Common myeloid progenitor, CD34-positive (primary cell): Measurements from ENCODE around the gene CCNK.

Experiments used
- CTCF ChIA-PET: fragments of 350-600 bp; sonication (Branson Sonifier 250); formaldehyde crosslinking; loops from one replicate; lab custom pipeline; 2021; ENCODE audit warnings: antibody characterized with exemption; lab: Charles Lee
- POLR2A ChIA-PET: fragments of 350-600 bp; sonication (Branson Sonifier 250); formaldehyde crosslinking; loops from one replicate; lab custom pipeline; 2021; ENCODE audit warnings: antibody characterized with exemption; lab: Charles Lee
- DNase-seq, 3 donors: peaks; one replicate each; pipeline versions ENCODE4 v3.0.0 to v3.0.0-alpha.2; 2013
- H3K27ac ChIP-seq, 2 experiments: 1 replicate in 1 of 2; 2 replicates in 1 of 2; pipeline ENCODE4 v1.7.0; 2013; ENCODE audit warnings: inconsistent platforms in 2 of 2, low read length in 2 of 2, mild to moderate bottlenecking in 2 of 2, low read depth in 1 of 2, moderate library complexity in 1 of 2; ENCODE audit not compliant: severe bottlenecking in 2 of 2, insufficient read depth in 1 of 2, poor library complexity in 1 of 2
- H3K27me3 ChIP-seq, 5 experiments: replicated peaks in 2 of 5; 1 replicate in 3 of 5; 2 replicates in 2 of 5; pipeline versions ENCODE4 v1.6.1 to v1.7.0; 2013; ENCODE audit warnings: low read length in 4 of 5, mild to moderate bottlenecking in 2 of 5, moderate library complexity in 2 of 5, inconsistent platforms in 1 of 5; ENCODE audit not compliant: insufficient read depth in 5 of 5, control insufficient read depth in 4 of 5
- H3K36me3 ChIP-seq, 4 experiments: 1 replicate in 2 of 4; 2 replicates in 2 of 4; pipeline versions ENCODE4 v1.6.1 to v1.7.0; 2013; ENCODE audit warnings: low read length in 3 of 4, control low read depth in 1 of 4, mild to moderate bottlenecking in 1 of 4; ENCODE audit not compliant: control insufficient read depth in 4 of 4, insufficient read depth in 4 of 4
- H3K4me1 ChIP-seq, 4 experiments: 1 replicate in 3 of 4; 2 replicates in 1 of 4; pipeline versions ENCODE4 v1.6.1 to v1.7.1; 2013; ENCODE audit warnings: low read length in 3 of 4, mild to moderate bottlenecking in 3 of 4, control low read depth in 1 of 4, inconsistent platforms in 1 of 4, moderate library complexity in 1 of 4; ENCODE audit not compliant: control insufficient read depth in 4 of 4, insufficient read depth in 4 of 4; ENCODE audit errors: control extremely low read depth in 1 of 4
- H3K4me3 ChIP-seq, 7 experiments: 1 replicate in 4 of 7; 2 replicates in 3 of 7; pipeline versions ENCODE4 v1.5.1 to v1.7.0; 2013; ENCODE audit warnings: mild to moderate bottlenecking in 7 of 7, low read length in 6 of 7, moderate library complexity in 6 of 7, inconsistent platforms in 2 of 7, low read depth in 2 of 7, control low read depth in 1 of 7; ENCODE audit not compliant: insufficient read depth in 4 of 7, control insufficient read depth in 1 of 7; ENCODE audit errors: extremely low read depth in 1 of 7
- H3K9me3 ChIP-seq, 5 experiments: 1 replicate in 4 of 5; 2 replicates in 1 of 5; pipeline versions ENCODE4 v1.6.1 to v1.7.1; 2013; ENCODE audit warnings: low read length in 4 of 5, mild to moderate bottlenecking in 2 of 5, inconsistent platforms in 1 of 5, low read depth in 1 of 5, moderate library complexity in 1 of 5; ENCODE audit not compliant: control insufficient read depth in 4 of 5, insufficient read depth in 2 of 5; ENCODE audit errors: control extremely low read depth in 1 of 5
- WGBS: methylation state at CpG from one replicate; pipeline ENCODE4 v1.1.5; 2013; ENCODE audit not compliant: insufficient coverage; 5-methylcytosine and 5-hydroxymethylcytosine counted together

CCNK gene

DNA sequence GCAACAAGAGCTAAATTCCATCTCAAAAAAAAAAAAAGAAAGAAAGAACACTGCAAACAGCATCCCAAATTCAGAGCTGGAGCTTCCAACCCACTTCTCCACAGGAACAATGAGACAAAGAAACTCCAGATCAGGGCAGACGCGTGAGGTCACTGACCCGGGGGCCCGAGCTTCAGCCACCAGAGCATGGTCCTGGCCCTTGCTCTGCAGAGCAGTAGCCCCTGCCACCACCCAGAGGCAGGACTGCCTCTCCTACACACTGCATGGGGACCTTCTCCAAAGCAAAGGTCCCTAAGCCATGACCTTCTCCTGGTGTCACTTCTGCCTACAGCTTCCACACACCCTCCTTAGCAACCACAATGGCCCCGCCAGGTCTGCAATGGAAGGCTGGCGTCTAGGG is 53.1 kb downstream of the CCNK start:
- no peak for DNase-seq
- H3K9me3 ChIP-seq: no peaks in the 10 kb centered on the region
- no peak overlapping the region for H3K27ac ChIP-seq
- CTCF ChIA-PET: interaction anchor here (1.1 kb wide), 1 partner anchor 10 kb away, joined by 5 read pairs; no protein-coding TSS in a partner anchor
- WGBS: 100% methylated on average over 2 of the region's 6 CpGs
- POLR2A ChIA-PET: interaction anchor here (0.7 kb wide), 1 partner anchor 9 kb away, joined by 7 read pairs; no protein-coding TSS in a partner anchor
- peaks cover 0 to 7% (median 0%) of the 10 kb centered on the region in 5 experiments for H3K27me3 ChIP-seq
- H3K4me3 ChIP-seq: no peak overlapping the region
- H3K36me3 ChIP-seq: no peaks in the 10 kb centered on the region
- H3K4me1 ChIP-seq: no peaks in the 10 kb centered on the region

- CTCF ChIA-PET: interaction anchor here (1.4 kb wide), 1 partner anchor 153 kb away, joined by 3 read pairs; no protein-coding TSS in a partner anchor
- Histone ChIP-seq H3K27ac (no peak overlapping the region), H3K4me3 (no peak overlapping the region)
Observed at GRCh38 chr14:99534863-99535262, 53.7 kb downstream of the CCNK start.

GRCh38 chr14:99535448-99535847 is 54.2 kb downstream of the CCNK start:
- POLR2A ChIA-PET: no interaction called here
- H3K27me3 ChIP-seq: peaks cover 0 to 8% (median under 1%) of the 10 kb centered on the region in 5 experiments
- H3K36me3 ChIP-seq: no peaks in the 10 kb centered on the region
- 97% methylated on average over 5 of the region's 8 CpGs for WGBS
- DNase-seq: no peak
- no peaks in the 10 kb centered on the region for H3K9me3 ChIP-seq
- CTCF ChIA-PET: interaction anchor here (1.4 kb wide), 1 partner anchor 152 kb away, joined by 3 read pairs; no protein-coding TSS in a partner anchor
- H3K4me1 ChIP-seq: peaks cover 0 to 2% (median 0%) of the 10 kb centered on the region in 4 experiments
- H3K4me3 ChIP-seq: no peak overlapping the region
- no peak overlapping the region for H3K27ac ChIP-seq

More at GRCh38 chr14:99534863-99535262, 53.7 kb downstream of the CCNK start:
- DNase-seq: no peak
- POLR2A ChIA-PET: no interaction called here
- no peaks in the 10 kb centered on the region for H3K36me3 ChIP-seq
- WGBS: 98% methylated on average over 6 of the region's 13 CpGs
- peaks cover 0 to 2% (median 0%) of the 10 kb centered on the region in 4 experiments for H3K4me1 ChIP-seq
- H3K9me3 ChIP-seq: no peaks in the 10 kb centered on the region
- H3K27me3 ChIP-seq: peaks cover 0 to 7% (median 0%) of the 10 kb centered on the region in 5 experiments

GRCh38 chr14:99535908-99536778 is 54.9 kb downstream of the CCNK start:
- Histone ChIP-seq H3K36me3 (no peaks in the 10 kb centered on the region), H3K9me3 (no peaks in the 10 kb centered on the region), H3K4me1 (peaks cover 0 to 2% (median 0%) of the 10 kb centered on the region in 4 experiments), H3K27me3 (peaks cover 0 to 15% (median 3%) of the 10 kb centered on the region in 5 experiments), H3K27ac (no peak overlapping the region), H3K4me3 (no peak overlapping the region)
- CTCF ChIA-PET: interaction anchor here (1.4 kb wide), 1 partner anchor 152 kb away, joined by 3 read pairs; no protein-coding TSS in a partner anchor
- DNase-seq: no peak
- POLR2A ChIA-PET: no interaction called here
- WGBS: 97% methylated on average over 23 of the region's 24 CpGs

GRCh38 chr14:99537399-99537798 is 56.2 kb downstream of the CCNK start:
- H3K36me3 ChIP-seq: no peaks in the 10 kb centered on the region
- H3K9me3 ChIP-seq: no peaks in the 10 kb centered on the region
- POLR2A ChIA-PET: no interaction called here
- WGBS: 88% methylated on average over 1 of the region's 6 CpGs
- no peak overlapping the region for H3K27ac ChIP-seq
- H3K27me3 ChIP-seq: peaks cover 0 to 16% (median 3%) of the 10 kb centered on the region in 5 experiments
- peaks cover 0 to 12% (median 3%) of the 10 kb centered on the region in 4 experiments for H3K4me1 ChIP-seq
- CTCF ChIA-PET: interaction anchor here (1.1 kb wide), 1 partner anchor 12 kb away, joined by 3 read pairs; no protein-coding TSS in a partner anchor
- no peak for DNase-seq
- H3K4me3 ChIP-seq: no peak overlapping the region

- CTCF ChIA-PET: no interaction called here
Observed at GRCh38 chr14:99538275-99538674, 57.1 kb downstream of the CCNK start.

GRCh38 chr14:99538733-99539132 is 57.5 kb downstream of the CCNK start:
- no peak overlapping the region for H3K4me3 ChIP-seq
- DNase-seq: no peak
- CTCF ChIA-PET: no interaction called here
- peaks cover 0 to 19% (median 3%) of the 10 kb centered on the region in 5 experiments for H3K27me3 ChIP-seq
- H3K9me3 ChIP-seq: no peaks in the 10 kb centered on the region
- H3K4me1 ChIP-seq: peaks cover 0 to 12% (median 3%) of the 10 kb centered on the region in 4 experiments
- WGBS: 84% methylated on average over 5 of the region's 5 CpGs
- POLR2A ChIA-PET: no interaction called here
- H3K27ac ChIP-seq: no peak overlapping the region
- H3K36me3 ChIP-seq: no peaks in the 10 kb centered on the region

More at GRCh38 chr14:99538275-99538674, 57.1 kb downstream of the CCNK start:
- H3K4me1 ChIP-seq: peaks cover 0 to 12% (median 3%) of the 10 kb centered on the region in 4 experiments
- POLR2A ChIA-PET: no interaction called here
- 86% methylated on average over 8 of the region's 9 CpGs for WGBS
- peaks cover 0 to 16% (median 3%) of the 10 kb centered on the region in 5 experiments for H3K27me3 ChIP-seq
- H3K4me3 ChIP-seq: no peak overlapping the region
- DNase-seq: no peak
- H3K36me3 ChIP-seq: no peaks in the 10 kb centered on the region
- H3K27ac ChIP-seq: no peak overlapping the region
- no peaks in the 10 kb centered on the region for H3K9me3 ChIP-seq
